Endothelial cell of umbilical vein (primary cell): Measurements from ENCODE around the gene TMEM8B.

Source experiments
- CTCF ChIP-seq, 2 donors: IDR thresholded peaks; 1 replicate in 1 of 2; 2 replicates in 1 of 2; pipeline ENCODE4 v1.5.1; 2011; ENCODE audit warnings: low read length in 2 of 2, mild to moderate bottlenecking in 2 of 2, moderate library complexity in 2 of 2, control low read depth in 1 of 2, inconsistent platforms in 1 of 2, low read depth in 1 of 2; ENCODE audit not compliant: insufficient read depth in 1 of 2; ENCODE audit errors: extremely low read depth in 1 of 2
- EZH2 ChIP-seq: IDR thresholded peaks from 2 replicates; pipeline ENCODE4 v1.6.1; 2012; ENCODE audit warnings: borderline replicate concordance, low read depth, mild to moderate bottlenecking, moderate library complexity, low read length, inconsistent platforms; ENCODE audit not compliant: severe bottlenecking
- GATA2 ChIP-seq: IDR thresholded peaks from 2 replicates; pipeline ENCODE4 v1.7.0; 2011; ENCODE audit warnings: low read depth, mild to moderate bottlenecking, moderate library complexity, mixed read lengths, low read length; ENCODE audit not compliant: insufficient read length, insufficient read depth
- JUN ChIP-seq: IDR thresholded peaks from 2 replicates; pipeline ENCODE4 v1.6.1; 2011; ENCODE audit warnings: borderline replicate concordance, low read depth; ENCODE audit not compliant: insufficient read length, insufficient read depth
- MAX ChIP-seq: IDR thresholded peaks from 2 replicates; pipeline ENCODE4 v1.6.1; 2011; ENCODE audit not compliant: insufficient read depth, insufficient read length
- MYC ChIP-seq: IDR thresholded peaks from one replicate; pipeline ENCODE4 v1.6.1; 2011; ENCODE audit warnings: mild to moderate bottlenecking, low read depth, low read length
- POLR2A ChIP-seq: IDR thresholded peaks from 2 replicates; pipeline ENCODE4 v1.6.1; 2012; ENCODE audit warnings: low read depth, mild to moderate bottlenecking, control low read depth, low read length
- POLR2AphosphoS5 ChIP-seq: IDR thresholded peaks from 2 replicates; pipeline ENCODE4 v1.6.1; 2012; ENCODE audit warnings: low read depth, mild to moderate bottlenecking, control low read depth, low read length, moderate library complexity; ENCODE audit not compliant: insufficient read depth

DNA sequence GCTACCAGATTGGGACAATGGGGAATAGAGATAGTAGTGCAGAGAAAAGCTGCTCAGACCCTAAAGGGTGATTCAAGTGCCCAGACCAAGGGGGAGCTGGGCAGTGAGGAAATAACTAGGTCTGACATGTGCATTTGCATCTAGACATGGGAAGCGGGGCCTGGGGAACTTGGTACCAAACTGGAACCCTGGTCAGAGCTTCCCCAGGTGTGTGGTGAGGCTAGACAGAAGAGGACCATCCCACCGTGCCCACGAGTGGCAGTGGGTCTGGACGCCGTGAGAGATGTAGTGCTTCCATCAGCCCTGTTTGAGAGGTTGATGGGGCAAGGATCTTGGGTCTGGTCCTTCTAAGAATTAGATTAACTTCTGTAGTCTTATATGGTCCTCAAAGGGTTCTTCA is 7.6 kb downstream of the TMEM8B start:
- TF ChIP-seq CTCF (IDR thresholded peaks at IDR 0.05; ENCODE audit: extremely low read depth in 1 of 2, insufficient read depth in 1 of 2, low read depth in 1 of 2, low read length in 2 of 2) (no peak), POLR2A (no peak), POLR2AphosphoS5 (no peak), EZH2 (no peak), JUN (no peak), MAX (no peak), MYC (no peak), GATA2 (no peak)
